Pancreas (tissue), 10 donors: ENCODE measurements around the gene OLFML1. TPM values are rescaled to one million over a fixed set of nuclear protein-coding genes. Genes with fewer than 3 reads are reported as not detected.

Experiments
- ATAC-seq, 4 donors: fragments of 200-7000 bp; cut with Tn5 transposase; one replicate each; pipeline versions ENCODE4 v1.8.0 to v1.9.1; 2020; ENCODE audit warnings: mild to moderate bottlenecking in 4 of 4, moderate library complexity in 4 of 4
- DNase-seq, 6 donors: peaks; one replicate each; pipeline ENCODE4 v3.0.0-alpha.2; 2020
- FAIRE-seq: peaks from 2 replicates; lab custom pipeline; 2012; peaks lifted over from hg19 to GRCh38; lab: Jason Lieb, UNC
- H3K27ac ChIP-seq, 4 donors: fragments of 200-600 bp; sonication (generic); 1 replicate in 3 of 4; 2 replicates in 1 of 4; pipeline versions ENCODE4 v1.5.0 to v1.8.0; 2020
- H3K27me3 ChIP-seq, 4 donors: fragments of 200-600 bp; one replicate each; pipeline ENCODE4 v1.8.0; 2021
- H3K36me3 ChIP-seq, 3 donors: fragments of 200-600 bp; sonication (generic) in 1 of 3; one replicate each; pipeline versions ENCODE4 v1.5.0 to v1.8.0; 2020 to 2021
- H3K4me1 ChIP-seq, 3 donors: fragments of 200-600 bp; one replicate each; pipeline ENCODE4 v1.8.0; 2021
- H3K4me3 ChIP-seq, 4 donors: fragments of 200-600 bp; sonication (generic) in 2 of 4; one replicate each; pipeline versions ENCODE4 v1.5.0 to v1.8.0; 2020 to 2021
- H3K9me3 ChIP-seq, 4 donors: fragments of 200-600 bp; one replicate each; pipeline ENCODE4 v1.8.0; 2021
- WGBS, 2 donors: extraction: QIAGEN DNeasy Blood & Tissue Kit; methylation state at CpG; one replicate each; pipeline ENCODE4 v1.1.7; 2013; 5-methylcytosine and 5-hydroxymethylcytosine counted together
- intact Hi-C, 3 donors: fragments of 100-400 bp; cut with DNase I; formaldehyde crosslinking; loops; one replicate each; pipeline versions ENCODE4 v1.11.1 to v1.14.2; 2022
- polyA plus RNA-seq, 2 donors: library from polyadenylated mRNA; stranded (reverse); fragments of 200-250 nt; gene quantifications; one replicate each; pipeline ENCODE4 v1.2.3, GENCODE V29; 2013
- total RNA-seq, 6 donors: library from RNA; stranded (reverse); fragmentation: NEBNext Ultra II Directional in 4 of 6; extraction: Animal tissue kit (Norgen Biotek cat#: 25700) in 4 of 6; gene quantifications; one replicate each; pipeline versions ENCODE4 v1.2.1 to v1.2.4, GENCODE V29; 2021 to 2023
- TF ChIP-seq, protein P1 (sequence below), 4 donors: fragments of 200-600 bp; sonication (generic) in 3 of 4; IDR thresholded peaks; one replicate each; pipeline versions ENCODE4 v1.5.0 to v1.8.0; 2021; ENCODE audit warnings: antibody characterized with exemption in 4 of 4
- donor health status: healthy with polysubstance abuse.
- donor health status: DM: no; HTN: no; CAD: no; lungs with moderate emphysema.
- donor health status: DM: no; HTN: no; CAD: no.
- donor health status: control.
- donor health status: control.
- donor health status: Bipolar disorder and iron deficiency.
- donor health status: DM: yes; HTN: yes; CAD: no.
- donor health status: DM: no; HTN: no; CAD: no.
- donor health status: DM: no; HTN: no; CAD: no.
- donor health status: DM: yes; HTN: yes; CAD: no.

OLFML1 gene
- total and polyA plus RNA-seq, 8 donors = 0.32 to 7.0 (median 0.99) TPM

DNA sequence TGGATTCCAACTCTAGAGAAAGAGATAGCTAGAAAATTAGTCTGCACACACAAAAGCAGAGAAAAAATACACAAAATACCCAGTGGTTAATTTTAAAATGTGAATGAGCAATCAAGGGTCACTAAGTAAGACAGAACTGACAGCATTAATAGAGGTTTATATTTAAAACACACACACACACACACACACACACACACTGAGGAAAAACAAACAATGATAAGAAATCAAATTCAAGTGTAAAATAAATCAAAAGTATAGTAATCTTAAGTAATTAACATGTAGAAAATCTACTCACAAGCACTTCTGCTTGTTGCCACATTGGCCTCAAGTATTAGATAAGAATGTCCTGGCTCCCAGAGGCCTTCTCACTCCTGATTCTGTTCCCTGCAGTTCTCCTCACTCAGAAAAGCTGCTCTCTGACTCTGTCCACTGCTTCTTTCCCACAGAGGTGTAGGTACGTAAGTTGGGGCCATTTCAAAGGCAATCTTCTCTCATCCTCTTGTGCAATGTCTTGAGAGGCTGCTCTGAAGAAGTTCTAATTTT is 33.3 kb upstream of the OLFML1 start:
- FAIRE-seq (no peak), ATAC-seq (no peak)
- H3K27me3 ChIP-seq = no peaks in the 10 kb centered on the region

GRCh38 chr11:7454854-7455253 is 30.5 kb upstream of the OLFML1 start:
- ATAC-seq (no peak), FAIRE-seq (no peak), DNase-seq (no peak)
- Histone ChIP-seq H3K27me3 (no peaks in the 10 kb centered on the region), H3K27ac (no peak overlapping the region), H3K4me3 (no peak overlapping the region), H3K4me1 (peaks cover 0 to 1% (median 0%) of the 10 kb centered on the region in 3 donors), H3K9me3 (no peaks in the 10 kb centered on the region), H3K36me3 (no peaks in the 10 kb centered on the region)
- intact Hi-C loops = no loop called here
- TF ChIP-seq, protein P1, sequence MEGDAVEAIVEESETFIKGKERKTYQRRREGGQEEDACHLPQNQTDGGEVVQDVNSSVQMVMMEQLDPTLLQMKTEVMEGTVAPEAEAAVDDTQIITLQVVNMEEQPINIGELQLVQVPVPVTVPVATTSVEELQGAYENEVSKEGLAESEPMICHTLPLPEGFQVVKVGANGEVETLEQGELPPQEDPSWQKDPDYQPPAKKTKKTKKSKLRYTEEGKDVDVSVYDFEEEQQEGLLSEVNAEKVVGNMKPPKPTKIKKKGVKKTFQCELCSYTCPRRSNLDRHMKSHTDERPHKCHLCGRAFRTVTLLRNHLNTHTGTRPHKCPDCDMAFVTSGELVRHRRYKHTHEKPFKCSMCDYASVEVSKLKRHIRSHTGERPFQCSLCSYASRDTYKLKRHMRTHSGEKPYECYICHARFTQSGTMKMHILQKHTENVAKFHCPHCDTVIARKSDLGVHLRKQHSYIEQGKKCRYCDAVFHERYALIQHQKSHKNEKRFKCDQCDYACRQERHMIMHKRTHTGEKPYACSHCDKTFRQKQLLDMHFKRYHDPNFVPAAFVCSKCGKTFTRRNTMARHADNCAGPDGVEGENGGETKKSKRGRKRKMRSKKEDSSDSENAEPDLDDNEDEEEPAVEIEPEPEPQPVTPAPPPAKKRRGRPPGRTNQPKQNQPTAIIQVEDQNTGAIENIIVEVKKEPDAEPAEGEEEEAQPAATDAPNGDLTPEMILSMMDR (IDR thresholded peaks at IDR 0.05) = no peak
- 57 to 64% methylated on average over 2 of the region's 2 CpGs for WGBS, 2 donors

More for the DNA sequence above, 33.3 kb upstream of the OLFML1 start:
- no peaks in the 10 kb centered on the region for H3K36me3 ChIP-seq
- no peak for DNase-seq
- WGBS, 2 donors = 70 to 84% methylated on average over 1 of the region's 1 CpG
- H3K9me3 ChIP-seq = no peaks in the 10 kb centered on the region
- no peak overlapping the region for H3K27ac ChIP-seq
- H3K4me3 ChIP-seq = no peak overlapping the region
- peaks cover 0 to 4% (median 0%) of the 10 kb centered on the region in 3 donors for H3K4me1 ChIP-seq
- intact Hi-C loops = no loop called here
- TF ChIP-seq, protein P1 (IDR thresholded peaks at IDR 0.05) = no peak

- ATAC-seq = no peak
- Histone ChIP-seq H3K36me3 (no peaks in the 10 kb centered on the region), H3K9me3 (no peaks in the 10 kb centered on the region), H3K27ac (no peak overlapping the region), H3K4me3 (no peak overlapping the region), H3K4me1 (no peaks in the 10 kb centered on the region), H3K27me3 (no peaks in the 10 kb centered on the region)
- DNase-seq = no peak
- TF ChIP-seq, protein P1 (IDR thresholded peaks at IDR 0.05) = no peak
- WGBS, 2 donors = 76 to 80% methylated on average over 1 of the region's 1 CpG
- no peak for FAIRE-seq
- intact Hi-C loops = no loop called here
Observed at GRCh38 chr11:7457211-7457610, 28.1 kb upstream of the OLFML1 start.

DNA sequence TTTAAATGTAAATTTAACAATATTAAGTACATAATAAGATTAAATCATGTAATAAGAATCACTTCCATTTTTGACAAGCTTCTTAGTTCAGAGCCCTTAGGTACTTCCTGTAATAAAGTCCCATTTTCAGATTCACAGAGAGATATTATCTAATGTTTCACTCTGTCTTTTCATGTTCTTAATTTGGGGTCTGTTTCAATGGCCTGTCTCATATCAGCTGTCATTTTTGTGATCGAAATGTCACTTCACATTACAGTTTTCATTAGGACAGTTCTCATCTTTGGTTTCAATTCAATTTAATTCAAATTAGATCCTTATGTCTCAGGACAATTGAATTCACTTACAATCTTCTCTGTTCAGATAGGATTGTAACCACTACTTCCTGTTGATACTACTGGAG is 22.6 kb upstream of the OLFML1 start:
- Histone ChIP-seq H3K4me1 (no peaks in the 10 kb centered on the region), H3K27ac (no peak overlapping the region), H3K9me3 (no peaks in the 10 kb centered on the region), H3K4me3 (no peak overlapping the region), H3K27me3 (no peaks in the 10 kb centered on the region), H3K36me3 (no peaks in the 10 kb centered on the region)
- FAIRE-seq = no peak
- intact Hi-C loops = no loop called here
- TF ChIP-seq, protein P1 (IDR thresholded peaks at IDR 0.05) = no peak
- DNase-seq = no peak
- ATAC-seq = no peak
- WGBS, 2 donors = 95 to 96% methylated on average over 1 of the region's 1 CpG

GRCh38 chr11:7467652-7468051 is 17.7 kb upstream of the OLFML1 start:
- no peak for ATAC-seq
- DNase-seq = no peak
- intact Hi-C loops = no loop called here
- Histone ChIP-seq H3K27ac (no peak overlapping the region), H3K27me3 (no peaks in the 10 kb centered on the region), H3K4me3 (no peak overlapping the region), H3K4me1 (no peaks in the 10 kb centered on the region), H3K9me3 (no peaks in the 10 kb centered on the region), H3K36me3 (no peaks in the 10 kb centered on the region)
- WGBS, 2 donors = 90 to 98% methylated on average over 2 of the region's 2 CpGs
- no peak for FAIRE-seq
- TF ChIP-seq, protein P1 (IDR thresholded peaks at IDR 0.05) = no peak
